Measurements from ENCODE around the gene SECISBP2.
A peak's percentile ranks its signal among the peaks of the same experiment; 100 is the strongest.
"Not testable (repeated sequence)": the region's sequence is repeated elsewhere in the genome, so short reads cannot be mapped to it uniquely, and the experiment has no call there.

SECISBP2 gene

DNA sequence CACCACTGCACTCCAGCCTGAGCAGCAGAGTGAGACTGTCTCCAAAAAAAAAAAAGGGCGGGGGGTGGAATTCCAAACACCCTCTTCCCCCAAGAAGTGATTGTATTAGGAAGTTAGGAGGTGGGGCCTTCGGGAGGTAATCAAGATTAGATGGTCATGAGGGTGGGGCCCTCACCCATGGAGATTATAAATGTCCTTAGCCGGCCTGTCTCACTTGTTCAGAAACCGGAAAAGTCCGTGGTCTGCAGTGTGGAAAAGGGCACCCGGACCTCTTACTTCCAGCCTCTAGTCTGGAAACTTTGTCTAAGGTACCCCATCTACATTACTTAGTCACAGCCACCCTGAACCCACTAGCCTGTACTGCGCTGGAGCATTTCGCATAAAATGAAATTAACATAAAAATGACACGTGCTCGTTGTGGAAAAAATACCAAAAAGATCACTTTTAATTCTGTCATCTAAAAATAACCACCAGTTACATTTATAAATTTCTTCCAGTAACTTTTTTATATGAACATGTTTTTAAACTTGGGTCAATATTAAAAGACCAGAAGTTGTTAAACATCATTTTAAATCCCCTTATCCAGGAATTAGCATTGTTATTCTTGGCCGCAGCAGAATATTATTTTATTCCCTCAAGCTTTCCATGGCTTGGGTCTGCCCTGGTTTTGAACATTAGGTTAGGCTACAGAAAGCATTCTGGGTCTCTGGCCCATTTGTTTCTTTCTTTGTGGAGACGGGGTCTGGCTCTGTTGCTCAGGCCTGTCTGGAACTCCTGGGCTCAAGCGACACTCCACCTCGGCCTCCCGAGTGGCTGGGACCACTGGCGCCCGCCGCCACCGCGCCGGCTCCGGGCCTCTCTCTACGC lies 8.5 kb upstream of the SECISBP2 start:
- no peak for DNase-seq

DNA sequence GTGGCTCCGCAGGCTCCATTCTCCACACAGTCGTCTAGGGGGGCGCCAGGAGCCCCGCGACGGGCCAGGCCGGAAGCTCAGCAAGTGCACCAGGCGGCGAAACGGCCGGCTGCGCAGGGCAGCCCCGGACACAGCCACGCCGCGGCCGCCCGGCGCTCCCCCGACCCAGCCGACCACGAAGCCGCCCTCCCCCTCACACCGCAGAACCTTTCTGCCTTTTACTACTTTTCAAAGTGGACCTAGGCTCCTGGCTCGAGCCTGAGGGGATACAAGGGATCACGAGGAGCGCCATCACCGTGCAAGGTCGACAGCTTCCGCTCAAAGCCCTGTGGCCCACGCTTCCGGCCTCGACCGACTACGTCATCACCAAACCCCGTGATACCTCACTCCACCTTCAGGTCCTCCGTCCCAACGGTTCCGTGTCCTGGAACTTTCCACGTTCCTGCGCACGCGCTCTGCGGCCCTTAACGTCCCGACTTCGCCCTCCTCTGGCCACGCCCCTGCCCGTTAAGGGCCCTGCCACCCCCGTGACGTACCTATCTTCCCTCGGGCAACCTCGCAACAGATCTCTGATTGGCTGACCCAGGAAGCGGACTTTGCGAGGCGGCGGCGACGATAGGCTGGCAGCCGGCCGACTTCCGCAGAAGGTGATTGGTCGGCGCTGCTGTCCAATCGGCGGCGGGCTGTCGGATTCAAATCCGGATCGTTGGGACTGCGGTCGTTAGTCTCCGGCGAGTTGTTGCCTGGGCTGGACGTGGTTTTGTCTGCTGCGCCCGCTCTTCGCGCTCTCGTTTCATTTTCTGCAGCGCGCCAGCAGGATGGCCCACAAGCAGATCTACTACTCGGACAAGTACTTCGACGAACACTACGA lies 7.6 kb upstream of the SECISBP2 start, which contains the start of gene CKS2:
Gene CKS2 (plus strand): TSS at position 721 of the 871 bp plus-strand sequence. CDS start 98 bp downstream, at position 819.
- peak; percentile 99 for DNase-seq

DNA sequence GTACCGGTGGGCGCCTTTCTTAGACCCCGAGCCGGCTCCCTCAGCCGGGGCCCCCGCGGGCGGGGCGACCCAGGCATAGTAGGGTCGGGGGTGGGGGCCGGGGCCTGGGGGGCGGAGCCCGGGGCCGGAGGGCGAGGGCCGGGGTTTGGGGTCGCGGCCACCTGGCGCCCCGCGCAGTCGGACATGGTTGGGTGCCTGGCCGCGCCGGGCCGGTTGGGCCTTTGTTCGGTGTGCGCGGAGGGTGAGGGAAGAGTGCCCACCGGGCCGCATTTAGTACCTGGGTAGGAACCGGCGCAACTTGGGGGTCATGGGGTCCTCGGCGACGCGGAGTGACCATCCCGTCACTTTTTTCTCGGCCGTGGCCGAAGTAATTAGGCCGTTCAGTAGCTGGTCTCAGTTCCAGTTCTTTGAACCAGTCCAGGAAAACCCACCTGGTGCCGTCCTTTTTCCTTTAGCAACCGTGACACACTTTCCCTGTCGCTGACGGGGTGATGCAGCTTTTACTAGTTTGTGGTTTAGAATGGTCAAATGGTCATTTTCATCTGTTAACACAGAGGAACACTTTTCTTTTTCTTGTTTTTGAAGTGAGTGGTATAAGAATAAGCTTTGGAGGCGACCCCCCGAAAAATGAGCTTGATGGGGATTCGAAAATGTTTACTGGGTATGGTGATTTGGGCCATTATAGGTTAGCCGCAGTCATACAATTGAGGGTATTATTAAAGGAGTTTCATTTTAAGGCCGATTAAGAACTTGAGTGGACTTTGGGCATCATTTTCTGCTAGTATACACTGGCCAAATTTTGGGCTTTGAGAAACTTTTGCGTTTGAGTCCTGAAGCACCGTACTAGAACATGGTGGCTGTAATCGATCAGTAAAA lies 6.7 kb upstream of the SECISBP2 start:
- DNase-seq: no peak

DNA sequence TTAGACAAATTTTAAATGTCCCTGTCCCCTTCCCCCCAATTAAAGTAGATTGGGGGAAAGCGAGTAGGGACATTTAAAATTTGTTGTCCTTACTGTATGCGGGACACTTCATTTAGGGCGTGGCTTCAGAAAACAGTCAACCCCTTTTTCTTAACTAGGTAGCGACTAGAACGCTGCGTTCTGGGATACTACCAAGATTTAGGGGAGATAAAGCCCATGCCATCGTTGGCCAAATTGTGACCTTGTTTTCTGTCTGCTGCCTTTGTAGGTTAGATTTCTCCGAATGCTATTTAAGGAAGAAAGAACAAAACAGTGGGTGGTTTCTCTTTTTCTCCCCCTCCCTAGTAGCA lies 6.1 kb upstream of the SECISBP2 start:
- no peak for DNase-seq

DNA sequence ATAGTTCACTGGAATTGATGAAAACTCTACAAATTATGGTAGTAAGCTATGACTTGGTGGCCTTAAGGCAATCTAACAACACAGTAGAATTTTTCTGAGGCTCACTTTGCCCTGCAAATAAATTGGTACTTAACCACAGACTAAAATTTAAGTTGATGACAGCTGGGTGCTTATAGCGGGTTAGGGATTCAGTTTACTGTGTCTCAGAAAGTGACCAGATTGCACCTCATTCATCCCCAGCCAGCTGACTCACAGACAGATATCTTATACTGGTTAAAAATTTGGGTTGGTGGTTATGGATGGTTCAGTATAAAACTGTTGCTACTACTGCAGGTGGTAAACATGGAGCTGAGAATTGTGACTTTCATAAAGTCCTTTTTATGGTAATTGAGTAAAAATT lies 4.5 kb upstream of the SECISBP2 start:
- no peak for DNase-seq

DNA sequence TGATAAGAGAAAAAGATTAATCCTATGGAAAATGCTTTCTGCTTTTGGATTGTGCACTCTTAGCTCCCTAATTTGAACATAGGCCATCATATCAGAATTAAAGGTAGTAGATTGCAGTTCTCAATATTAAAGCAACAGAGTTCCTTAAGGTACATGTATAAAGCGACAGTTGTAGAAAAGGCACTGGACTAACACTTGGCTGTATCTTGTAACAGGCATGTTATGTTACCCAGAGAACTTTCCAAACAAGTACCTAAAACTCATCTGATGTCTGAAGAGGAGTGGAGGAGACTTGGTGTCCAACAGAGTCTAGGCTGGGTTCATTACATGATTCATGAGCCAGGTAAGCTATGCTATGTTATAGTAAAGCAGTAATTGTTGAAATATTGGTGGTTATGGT lies 3.3 kb upstream of the SECISBP2 start:
- DNase-seq: no peak

DNA sequence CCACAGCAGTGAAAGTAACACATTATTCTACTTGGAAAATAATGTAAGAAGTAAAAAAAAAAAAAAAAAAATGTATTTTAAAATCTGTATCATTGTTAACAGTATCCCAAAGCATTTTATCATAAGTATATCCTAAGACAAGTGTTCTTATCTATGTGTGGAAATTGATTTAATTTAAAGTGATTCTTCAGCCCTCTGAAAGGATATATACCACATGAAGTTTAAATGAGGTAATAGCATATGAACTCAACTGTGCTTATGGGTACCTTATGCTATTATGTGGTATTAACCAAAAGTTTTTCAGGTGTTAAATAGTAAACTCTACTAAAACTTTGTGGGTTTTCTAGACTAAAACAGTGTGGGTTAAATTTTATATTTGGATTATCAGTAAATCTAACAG lies 2.8 kb upstream of the SECISBP2 start:
- no peak for DNase-seq

DNA sequence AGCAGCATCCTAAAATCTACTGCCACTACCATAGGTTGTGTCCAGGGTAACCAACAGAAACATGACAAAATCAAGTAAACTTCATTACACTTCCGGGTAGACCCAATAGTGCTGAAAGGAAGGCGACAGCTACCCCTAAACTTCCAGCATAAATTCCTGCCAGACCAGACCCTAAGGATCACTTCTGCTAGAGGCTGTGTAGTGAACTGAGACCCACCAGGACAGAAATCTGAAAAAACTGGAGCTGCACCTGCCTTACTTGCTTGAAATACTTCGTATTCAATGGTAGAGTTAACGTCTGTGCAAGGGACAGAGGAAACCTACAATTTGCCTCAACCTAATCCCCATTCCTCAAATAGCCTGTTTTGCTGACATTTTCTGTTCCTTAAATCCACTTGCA lies 1.0 kb upstream of the SECISBP2 start:
- no peak for DNase-seq

DNA sequence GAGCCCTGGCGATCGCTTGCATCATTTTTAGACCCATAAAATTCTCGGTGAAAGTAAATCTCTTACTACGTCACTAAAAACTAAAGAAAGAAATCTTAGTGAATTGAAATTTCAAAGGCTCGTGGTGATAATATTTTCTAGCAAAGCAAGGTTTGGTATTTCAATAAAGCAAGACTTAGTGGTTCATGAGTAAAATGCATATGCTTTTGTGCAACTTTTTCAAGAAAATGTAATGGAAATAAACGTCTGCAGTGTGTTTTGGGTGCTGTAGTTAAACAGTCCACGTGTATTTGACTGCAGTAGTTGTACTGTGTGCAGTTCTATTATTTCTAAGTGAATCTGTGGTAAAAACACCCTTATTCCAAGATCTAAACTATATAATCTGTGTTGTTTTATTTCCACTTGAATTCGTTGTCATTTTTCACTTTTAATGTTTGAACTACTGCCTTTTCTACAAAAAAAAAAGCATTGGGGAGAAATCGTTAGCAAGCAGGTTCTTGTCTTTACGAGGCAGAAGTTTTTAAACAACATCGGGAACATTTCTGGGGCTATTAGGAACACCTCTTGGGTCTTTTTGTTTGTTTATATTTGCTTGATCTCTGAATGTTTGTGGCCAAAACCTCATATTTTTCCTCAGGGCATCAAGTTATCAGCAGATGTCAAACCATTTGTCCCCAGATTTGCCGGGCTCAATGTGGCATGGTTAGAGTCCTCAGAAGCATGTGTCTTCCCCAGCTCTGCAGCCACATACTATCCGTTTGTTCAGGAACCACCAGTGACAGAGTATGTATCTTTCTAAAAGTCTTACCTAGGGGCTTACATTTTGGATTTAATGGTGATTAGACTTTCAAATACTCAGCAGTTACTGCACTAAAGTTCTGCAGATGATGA lies 960 bp downstream of the SECISBP2 start:
- DNase-seq: no peak

DNA sequence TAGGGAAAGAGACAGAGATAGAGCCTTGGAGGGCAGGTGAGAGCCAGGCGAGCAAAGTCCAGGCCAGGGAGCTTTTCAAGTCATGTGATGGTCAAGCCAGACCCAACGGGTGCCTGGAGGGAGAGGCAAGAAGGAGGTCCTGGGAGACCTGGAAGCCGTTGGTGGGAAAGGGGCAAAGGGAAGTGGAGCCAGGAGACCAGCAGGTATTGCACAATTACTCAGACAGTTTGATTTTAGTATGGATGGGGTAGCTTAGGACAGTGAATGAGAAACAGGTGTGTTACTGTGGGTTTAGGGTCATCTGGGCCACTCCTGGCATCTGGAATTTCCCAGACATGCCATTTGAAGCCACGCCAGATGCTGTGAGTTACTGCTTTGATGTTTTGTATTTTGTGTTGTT lies 5.1 kb downstream of the SECISBP2 start:
- DNase-seq: no peak

DNA sequence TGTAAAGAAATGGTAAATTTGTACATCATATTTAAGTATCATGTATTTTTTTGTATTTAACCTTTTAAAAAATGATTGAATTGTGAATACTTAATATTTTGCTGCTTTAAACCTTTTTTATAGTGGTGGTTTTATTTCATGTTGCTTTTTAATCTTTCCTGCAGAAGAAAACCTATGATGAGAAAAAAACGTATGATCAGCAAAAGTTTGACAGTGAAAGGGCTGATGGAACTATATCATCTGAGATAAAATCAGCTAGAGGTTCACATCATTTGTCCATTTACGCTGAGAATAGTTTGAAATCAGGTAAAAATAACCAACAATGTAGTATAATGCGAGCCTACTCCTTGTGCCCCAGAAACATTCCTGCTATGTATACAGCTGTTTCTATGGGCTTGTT lies 7.4 kb downstream of the SECISBP2 start:
- DNase-seq: no peak

DNA sequence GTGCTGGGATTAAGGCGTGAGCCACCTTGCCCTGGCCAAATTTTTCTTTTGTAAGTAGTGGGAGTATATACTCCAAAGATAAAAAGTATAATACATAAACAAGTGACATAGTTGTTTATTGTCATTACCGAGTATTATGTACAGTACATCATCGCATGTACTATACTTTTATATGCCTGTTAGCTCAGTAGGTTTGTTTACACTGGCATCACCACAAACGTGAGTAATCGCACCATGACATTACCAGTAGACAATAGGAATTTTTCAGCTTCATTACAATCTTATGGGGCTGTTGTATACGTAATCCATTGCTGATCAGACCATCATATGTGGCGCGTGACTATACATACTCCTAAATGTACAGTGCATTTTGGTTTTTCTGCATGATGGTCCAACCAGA lies 9.8 kb downstream of the SECISBP2 start:
- DNase-seq: no peak

DNA sequence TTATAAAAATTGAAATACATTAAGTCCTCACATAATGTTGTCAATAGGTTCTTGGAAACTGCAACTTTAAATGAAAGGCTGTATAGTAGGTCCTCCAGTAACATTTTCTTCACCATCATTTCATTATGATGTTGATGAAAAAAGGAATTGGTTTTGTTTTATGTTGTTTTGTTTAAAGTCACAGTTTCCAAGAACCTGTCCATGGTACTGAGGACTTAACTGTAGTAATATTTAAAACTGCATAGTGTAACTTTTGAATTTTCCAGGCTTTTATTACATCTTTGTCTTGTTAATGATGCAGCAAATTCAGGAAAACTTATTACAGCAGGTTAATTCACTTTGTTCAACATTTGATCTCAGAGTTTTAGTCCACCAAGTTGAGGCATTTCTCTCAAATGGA lies 11.6 kb downstream of the SECISBP2 start:
- DNase-seq: no peak

DNA sequence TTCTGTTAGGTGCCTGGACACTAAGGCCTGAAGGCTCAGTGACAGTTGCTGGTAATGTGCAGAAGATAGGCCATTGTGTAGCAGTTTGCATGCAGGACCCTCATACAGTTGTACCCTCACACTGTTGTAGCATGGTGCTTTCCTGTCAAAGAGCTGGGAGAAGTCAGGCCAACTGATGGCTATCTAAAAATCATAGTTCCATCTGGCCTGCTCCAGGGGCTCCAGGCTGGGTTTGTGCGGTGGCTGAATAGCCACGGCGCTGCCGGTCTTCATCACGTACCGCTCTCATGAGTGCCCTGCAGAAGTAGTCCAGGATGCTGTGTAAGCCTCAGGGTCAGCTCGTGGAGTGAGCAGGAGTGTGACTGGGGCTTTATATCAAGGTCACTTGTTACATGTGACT lies 12.2 kb downstream of the SECISBP2 start:
- DNase-seq: no peak

DNA sequence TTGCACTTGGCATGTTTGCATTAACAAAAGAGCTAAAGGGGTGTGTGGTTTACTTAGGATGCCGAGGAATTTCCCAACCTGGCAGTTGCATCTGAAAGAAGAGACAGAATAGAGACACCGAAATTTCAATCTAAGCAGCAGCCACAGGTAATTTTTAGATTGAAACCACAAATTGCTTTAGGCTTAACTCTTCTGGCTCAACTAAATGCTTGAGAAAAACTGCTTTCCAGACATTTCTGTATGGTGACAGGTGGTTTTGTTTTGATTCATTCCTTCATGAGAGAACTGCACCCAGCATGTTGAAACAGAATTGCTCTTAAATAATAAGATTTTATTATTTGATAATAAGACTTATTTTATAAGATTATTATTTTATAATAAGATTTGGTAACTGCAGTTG lies 21.5 kb downstream of the SECISBP2 start:
- DNase-seq: no peak

DNA sequence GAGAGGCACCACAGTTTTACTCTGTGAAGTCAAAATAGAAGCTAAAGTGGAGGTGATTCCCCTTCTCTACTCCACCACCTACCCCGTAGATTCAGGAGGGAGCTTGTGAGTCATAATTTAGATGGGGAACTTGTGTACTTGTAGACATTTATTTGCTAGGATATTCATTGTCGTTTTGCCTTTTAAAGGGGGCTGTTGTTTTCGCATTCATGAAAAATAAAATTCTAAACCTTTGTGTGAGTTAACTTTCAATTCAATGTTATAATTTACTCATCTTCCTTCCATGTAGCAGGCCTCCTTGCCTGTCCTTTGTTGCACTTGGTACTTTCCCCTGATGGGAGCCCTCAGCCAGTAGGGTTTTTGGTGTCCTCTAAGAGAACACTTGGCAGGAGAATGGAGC lies 22.0 kb downstream of the SECISBP2 start:
- no peak for DNase-seq

DNA sequence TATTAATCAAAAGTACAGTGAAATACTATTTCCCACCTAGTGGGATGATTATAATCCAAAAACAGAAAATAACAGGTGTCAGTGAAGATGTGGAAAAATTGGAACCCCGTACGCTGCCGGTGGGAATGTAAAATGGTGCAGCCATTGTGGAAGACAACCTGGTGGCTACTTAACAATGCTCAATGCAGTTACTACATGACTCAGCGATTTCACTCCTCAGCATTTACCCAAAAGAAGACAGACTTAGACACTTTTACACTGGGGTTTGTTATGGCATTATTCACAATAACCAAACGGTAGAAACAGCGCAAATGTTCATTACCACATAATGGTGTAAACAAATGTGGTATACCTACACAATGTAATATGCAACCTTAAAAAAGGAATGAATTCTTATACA lies 23.9 kb downstream of the SECISBP2 start:
- DNase-seq: no peak

DNA sequence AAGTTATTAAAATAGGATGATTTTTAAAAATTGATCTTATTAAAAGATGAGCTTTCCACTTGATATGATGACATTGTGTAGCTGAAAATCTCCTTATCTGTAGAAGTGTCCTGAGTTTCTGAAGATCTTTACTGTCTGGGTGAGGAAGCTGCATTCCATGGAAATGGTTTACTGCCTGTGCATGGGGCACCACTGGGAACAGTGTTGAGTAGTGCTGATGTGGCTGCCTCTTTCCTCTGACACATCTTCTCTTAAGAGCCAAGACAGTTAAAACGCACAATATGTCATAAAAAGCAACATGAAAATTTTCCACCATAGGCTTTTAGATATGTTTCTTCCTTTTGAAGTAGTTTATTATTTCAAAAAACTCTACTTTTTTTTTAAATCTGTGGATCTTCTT lies 24.6 kb downstream of the SECISBP2 start:
- DNase-seq: no peak

DNA sequence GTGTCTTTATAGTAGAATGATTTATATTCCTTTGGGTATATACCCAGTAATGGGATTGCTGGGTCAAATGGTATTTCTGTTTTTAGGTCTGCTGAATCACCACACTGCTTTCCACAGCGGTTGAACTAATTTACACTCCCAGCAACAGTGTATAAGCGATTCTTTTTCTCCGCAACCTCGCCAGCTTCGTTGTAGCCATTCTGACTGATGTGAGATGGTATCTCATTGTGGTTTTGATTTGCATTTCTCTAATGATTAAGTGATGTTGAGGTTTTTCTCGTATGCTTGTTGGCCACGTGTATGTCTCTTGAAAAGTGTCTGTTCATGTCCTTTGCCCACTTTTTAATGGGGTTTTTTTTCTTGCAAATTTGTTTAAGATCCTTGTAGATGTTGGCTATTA lies 25.5 kb downstream of the SECISBP2 start:
- DNase-seq: not testable (repeated sequence)

DNA sequence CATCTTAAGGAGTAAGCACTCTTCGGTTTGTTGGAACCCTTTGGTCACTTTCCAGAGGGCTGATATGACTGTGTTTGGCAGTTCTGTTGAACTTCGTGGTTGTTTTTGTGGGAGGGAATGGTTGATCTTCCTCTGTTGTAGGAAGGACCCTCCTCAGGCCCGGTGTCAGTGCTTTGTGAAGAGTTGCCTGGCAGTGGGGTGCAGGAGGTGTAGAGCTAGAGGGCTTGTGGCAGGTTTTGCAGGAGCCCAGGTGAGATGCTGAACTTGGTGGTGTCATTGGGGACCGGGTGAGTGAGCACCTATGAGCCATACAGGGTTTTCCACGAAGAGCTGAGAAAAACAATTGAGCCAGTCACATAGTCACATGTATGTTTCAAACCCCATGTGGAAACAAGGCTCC lies 27.2 kb downstream of the SECISBP2 start:
- no peak for DNase-seq

DNA sequence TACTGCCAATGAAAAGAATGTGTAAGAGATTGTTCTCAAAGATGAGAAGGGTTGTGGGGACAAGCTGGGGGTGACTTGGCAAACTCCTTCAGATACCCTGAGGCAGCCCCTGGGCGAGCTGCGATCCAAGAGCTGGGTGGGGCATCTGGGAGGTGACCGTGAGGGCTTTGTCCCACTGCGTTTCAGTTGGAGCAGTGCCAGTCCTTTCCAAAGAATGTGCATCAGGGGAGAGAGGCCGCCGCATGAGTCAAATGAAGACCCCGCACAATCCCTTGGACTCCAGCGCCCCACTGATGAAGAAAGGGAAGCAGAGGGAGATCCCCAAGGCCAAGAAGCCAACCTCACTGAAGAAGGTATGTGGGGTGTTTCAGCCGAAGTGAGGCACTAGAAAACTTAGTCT lies 28.4 kb downstream of the SECISBP2 start:
- DNase-seq: no peak

DNA sequence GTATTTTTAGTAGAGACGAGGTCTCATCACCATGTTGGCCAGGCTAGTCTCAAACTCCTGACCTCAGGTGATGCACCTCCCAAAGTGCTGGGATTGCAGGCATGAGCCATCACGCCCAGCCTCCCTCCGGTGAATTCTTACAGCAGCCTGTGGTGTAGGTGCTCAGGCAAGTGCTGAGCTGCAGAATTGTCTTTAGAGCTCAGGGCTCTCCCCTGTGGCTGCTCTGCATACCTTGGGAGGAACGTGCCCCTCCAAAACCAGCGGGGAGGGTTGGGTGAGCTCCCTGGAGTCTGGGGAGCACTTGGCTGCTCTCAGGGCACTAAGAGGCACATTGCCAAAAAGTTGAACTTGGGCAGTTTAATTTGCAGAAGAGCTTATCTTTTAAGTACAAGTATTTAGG lies 29.4 kb downstream of the SECISBP2 start:
- no peak for DNase-seq
